ENCODE measurements around the gene HOXA4.

The HOXA4 gene

DNA sequence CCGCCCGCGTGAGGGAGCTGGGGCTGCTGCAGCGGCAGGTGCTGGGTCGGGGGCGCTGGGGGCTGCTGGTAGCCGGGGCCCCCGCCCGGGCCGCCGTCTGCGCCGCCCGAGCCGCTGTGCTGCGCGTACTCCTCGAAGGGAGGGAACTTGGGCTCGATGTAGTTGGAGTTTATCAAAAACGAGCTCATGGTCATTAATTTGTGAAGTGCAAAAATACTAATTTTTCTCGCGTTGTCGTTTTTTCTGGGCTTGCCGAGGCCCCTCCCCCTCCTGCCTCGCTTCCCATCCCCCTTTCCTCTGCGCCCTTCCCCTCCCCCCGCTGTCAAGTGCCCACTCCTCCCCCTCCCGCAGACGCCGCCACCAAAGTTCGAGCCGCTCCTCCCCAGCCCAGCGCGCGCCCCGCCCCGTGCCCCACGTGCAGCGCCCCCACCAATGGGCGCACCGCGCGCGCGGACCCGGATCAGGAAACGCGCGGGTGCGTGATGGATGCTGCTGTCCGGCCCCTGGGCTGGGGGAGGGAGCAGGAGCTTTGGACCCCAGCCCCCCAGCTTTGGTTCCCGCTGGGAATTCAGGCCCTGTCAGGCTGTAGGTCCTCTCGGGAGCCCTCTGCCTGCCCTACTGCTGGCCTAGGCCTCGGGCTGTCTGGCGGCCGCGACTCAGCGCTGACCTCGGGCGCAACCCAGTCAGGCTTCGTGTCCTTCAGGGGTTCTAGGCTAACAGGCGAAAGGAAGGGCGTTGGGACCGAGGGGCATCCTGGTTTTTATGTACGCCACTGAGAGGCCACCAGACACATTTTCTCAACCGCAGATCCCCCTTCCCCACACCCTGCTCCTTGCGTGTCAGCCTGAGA is at the start of gene HOXA4:
Gene HOXA4 (minus strand): TSS at position 218 of the 850 bp plus-strand sequence. CDS start 24 bp downstream, at position 194.
- peak; percentile 95 for DNase-seq

DNA sequence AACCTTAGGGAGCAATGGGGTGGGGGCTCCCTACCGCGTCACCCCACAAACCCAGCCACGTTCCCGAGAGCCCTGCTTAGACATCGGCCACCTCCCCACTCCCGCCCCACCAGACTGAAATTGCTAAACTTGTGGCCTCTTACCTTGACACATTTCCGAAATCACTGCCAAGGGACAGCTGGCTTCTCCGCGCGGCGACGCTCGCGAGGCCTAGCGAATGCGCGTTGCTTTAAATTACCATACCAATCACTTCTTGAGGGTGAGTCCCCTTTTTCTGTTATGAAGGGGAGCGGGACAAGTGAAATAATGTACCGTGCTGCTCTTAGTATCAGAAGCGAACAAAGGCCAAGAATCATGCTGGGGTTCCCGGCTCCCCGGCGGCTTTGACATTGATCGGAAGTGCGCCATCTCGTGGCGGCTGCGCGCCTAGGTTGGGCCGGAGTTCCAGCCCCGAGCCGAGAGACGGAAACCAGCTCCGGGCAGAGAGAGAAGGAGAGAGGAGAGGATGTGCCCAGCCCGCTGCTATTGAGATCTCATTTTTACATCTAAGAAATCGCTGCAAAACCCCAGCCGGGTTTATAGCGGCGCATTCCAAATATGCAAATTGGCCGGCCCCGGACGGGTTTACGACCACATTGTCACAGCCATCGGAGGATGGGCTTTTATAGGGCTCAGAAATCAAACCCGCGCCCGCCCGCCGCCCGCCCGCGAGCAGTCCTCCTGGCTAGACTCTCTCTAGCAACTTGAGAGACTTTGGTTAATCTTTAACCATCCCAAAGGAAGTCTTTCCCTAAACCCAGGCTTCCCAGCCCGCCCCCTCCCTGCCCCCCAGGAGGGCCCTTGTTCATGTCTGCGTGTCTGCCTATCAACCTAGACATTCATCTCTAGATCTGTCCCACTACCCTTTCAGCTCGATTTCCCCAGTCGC is 49.2 kb upstream of the HOXA4 start:
- no peak for DNase-seq

DNA sequence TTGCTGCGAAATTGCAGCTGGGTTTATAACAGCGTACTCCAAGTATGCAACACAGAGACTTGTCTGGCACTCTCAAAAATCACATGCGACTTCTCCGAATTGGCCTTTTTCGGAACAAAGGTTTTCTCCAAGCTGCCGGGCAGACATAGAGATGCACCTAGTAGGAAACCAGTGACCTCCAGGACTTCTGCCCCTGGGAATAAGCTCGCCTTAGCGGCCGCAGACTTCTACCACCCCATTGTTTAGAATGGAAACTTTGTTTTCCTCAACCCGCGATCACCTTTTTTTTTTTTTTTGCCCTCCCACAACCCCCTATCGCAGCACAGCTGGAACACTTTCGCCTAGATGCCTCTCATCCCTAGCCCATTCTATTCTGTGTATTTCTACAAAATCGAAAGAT is 48.5 kb upstream of the HOXA4 start:
- no peak for DNase-seq

DNA sequence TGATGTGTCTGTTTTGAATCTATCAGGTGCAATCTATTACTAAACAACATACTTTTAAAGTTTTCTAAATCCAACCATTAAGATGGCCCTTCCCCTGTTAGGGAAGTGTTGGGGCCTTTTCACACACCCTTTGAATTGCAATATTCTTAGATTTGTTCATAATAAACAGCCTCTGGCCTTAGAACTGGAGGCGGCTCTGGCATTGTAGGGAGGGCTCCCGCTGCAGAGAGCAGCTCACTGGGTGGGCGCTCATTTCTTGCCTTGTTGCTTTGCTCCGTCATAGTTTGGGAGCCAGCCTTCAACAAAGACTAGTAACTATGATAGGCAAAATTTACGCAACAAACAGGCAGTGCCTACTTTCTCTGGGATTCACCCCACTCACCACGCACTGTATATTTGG is 47.8 kb upstream of the HOXA4 start:
- no peak for DNase-seq

DNA sequence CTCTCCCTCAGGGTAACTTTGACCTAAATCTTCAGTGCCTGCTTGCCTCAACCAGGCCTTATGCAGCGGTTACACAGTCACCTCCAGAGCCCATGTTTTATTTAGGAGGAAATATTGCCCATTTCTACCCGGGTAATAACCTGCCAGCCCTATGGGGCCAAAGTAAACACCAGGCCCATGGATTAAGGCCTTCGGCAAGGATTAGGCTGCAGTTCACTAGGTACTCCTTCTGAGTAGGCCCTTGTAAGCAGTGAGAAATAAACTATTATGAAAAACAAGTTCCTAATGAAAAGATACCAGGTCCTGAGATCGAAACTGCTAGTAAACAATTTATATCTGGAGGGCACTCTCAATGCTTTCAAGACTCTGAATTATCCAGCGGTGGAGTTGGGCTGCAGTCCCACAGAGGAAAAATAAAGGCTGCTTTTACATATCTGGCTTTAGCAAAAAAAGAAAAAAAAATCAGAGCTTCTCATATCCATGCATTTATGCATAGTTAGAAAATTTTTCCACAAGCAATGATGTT is 47.3 kb upstream of the HOXA4 start:
- DNase-seq: no peak

DNA sequence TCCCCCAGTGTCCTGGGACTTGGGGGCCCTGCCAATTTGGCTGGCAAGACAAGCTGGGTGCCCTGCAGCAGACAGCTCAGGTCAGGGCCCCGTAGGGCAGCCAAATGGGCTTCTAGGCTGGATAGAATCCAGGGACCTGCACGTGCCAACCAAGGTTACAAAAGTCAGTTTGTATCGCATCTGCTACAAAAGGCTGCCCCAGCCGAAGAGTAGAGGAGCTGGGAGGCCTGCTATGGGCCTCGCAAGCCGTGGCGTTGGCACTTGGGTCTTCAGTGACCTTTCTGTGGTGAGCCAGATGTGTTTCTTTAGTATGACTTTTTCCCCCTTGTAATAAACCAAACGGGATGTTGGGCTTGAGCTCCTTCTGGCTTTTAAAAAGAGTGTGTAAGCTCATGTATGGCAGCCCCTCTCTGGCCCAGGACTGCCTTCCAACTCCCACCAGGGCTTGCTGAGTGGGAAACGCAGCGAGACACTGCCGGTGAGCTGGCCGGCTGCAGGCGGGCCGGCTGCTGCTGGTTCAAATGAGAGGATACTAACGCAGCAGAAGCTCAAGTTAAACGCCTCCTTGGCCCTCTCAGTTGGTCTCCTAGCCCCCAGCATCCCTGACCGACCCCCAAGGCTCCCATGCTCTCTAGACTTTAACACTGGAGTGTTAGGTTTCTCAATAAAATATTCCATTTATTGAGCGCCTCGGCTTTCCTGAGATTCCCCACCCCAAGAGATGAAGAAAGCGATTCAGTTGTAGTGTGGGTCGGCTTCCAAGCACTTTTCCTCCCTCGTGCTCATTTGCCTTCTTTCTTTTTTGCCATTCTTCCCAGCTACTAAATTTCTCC is 46.6 kb upstream of the HOXA4 start:
- DNase-seq: no peak

DNA sequence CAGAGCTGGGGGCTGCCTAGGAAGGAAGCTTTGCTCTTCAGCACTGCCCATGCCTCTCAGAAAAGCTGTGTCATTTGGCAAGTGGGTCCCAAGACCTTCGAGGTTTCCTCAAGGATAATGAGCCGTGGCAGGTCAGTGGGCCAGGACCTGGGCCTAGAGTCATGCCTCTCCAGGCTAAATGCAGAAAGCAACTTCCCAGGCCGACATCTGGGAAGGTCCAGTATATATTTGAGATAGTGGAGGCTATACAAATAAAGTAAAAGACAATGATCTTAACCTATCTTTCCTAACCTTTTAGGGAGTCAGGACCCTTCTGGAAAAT is 45.9 kb upstream of the HOXA4 start:
- no peak for DNase-seq

DNA sequence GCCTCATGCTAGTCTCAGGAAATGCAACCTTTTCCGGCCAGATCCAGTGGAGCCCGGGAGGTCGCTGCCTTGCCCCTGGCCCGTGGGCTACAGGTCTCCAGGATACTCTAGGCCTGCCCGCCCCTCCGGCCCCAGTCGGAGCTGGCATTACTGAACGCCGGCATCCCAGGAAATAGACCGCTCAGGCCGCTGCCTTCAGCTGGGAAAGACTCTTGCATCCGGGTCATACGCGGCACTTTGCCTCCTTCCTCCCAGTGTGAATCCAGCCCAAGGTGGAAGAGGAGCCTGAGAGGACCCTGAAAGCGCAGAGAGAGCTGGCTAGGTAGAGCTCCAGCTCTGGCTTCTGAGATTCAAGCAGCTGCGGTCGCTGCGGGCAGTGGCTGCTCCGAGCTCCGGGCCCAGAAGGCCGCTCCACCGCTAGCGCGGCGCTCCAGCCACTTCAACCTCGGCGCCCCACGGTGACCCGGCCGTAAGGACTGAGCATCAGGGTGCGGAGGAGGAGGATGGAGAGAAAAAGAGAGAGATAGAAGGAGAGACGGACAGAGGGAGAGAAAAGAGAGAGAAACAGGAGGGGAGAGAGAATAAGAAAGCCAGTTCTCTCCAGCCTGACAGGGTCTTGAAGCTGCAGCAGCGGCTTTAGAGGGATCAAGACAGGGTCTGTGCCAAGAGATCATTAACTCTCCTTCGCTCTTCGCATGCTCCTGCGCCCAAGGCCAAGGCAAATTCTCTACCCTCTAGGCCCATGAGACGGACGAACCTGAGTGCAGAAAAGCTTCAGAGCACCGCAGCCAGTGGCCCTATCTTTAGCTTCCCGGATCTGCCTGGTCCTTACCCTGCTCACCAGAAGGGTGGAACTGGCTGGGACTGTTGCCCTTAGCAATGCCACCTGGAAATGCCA is 45.3 kb upstream of the HOXA4 start:
- DNase-seq: no peak

DNA sequence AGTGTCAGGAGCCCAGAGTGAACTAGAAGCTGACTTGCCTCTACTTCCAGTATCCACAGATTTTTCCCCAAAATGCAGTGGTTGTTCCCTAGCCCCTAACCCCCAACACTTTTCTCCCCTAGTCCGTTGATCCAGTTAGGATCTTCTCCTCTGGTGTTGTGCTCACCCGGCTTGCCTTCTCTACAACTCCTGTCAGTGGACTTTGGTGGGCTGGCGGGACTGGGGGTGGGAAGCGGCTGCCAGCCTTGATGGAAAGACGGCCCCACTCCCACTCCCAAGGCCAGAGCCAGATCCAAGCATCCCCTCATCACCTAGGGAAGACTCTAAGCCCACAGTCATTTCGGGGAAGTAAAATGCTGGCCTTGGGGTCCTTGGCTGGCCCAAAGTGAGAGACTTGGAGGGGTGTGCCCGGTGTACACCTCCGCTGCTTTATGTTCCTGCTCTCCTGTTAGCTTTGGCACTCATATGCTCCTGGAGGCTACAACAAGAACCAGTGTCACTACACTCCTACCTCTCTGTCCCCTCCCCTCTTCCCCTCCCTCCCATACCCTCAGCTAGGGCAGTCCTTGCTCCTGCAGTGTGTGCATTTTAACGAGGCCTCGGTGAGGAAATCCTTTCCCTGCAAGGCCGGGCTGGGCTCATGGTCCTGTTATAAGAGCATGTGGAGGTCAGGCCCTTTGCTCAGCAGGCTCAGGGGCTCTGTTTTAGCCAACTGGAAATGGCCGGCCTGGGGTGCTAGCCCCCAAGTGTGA is 44.5 kb upstream of the HOXA4 start:
- DNase-seq: no peak

DNA sequence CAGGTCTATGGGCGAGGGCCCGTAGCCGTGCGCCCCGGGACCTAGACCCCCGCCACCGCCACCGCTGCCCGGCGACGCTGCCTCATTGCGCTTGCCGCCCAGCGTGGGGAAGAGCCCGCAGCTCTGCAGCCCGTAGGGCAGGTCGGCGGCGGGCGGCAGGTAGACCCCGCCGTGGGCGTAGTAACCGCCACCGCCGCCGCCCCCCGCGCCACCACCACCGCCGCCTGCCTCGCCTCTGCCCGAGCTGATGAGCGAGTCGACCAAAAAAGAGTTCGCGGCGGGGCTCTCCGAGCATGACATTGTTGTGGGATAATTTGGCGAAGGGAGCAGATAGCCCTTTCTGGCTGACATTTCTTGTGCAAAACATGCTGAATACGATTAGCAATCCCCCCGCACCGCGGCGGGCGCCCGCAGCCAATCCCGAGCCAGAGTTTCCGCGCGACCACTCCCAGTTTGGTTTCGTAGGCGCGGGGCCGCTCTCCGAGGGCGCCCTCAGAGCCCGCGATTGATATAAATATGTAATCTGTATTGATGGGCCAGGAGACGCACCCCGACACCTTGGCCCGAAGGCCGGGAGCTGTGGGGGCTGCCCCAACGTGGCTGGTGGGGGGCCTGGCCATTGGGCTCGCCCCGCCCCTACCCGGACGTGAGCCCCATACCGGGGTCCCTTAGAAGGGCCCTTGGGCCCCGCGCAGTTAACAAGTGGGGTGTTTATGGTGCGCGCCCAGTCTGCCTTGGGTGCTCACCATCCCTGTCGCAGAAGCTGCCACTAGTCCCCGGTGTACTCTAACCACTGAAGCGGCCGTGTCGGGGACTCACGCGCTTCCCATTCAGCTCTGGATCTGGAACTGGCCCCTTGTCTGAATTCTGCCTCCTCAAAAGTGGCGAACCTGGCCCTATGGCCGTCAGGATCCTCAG is 43.7 kb upstream of the HOXA4 start, which contains the start of gene HOXA10:
Gene HOXA10 (minus strand): TSS at position 365 of the 918 bp plus-strand sequence. CDS start 14 bp downstream, at position 351.
- no peak for DNase-seq

DNA sequence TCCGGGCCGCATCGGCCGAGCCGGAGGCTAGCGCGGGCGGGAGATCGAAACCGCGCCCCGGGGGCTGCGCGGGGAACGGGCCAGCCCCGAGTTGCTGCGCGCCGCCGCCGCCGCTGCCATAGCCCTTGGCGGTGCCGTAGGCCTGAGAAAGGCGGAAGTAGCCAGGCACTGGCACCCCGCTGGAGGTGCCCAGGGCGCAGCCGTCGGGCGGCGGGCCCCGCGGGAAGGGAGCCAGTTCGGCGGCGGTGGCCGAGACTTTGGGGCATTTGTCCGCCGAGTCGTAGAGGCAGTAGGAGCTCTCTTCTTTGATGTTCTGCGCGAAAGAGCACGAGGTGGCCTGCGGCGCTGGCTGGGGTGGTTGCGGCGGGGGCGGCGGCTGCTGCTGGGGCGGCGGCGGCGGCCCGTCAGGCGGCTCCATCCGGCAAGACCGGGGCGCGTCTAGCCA is 43.0 kb upstream of the HOXA4 start:
- DNase-seq: no peak

DNA sequence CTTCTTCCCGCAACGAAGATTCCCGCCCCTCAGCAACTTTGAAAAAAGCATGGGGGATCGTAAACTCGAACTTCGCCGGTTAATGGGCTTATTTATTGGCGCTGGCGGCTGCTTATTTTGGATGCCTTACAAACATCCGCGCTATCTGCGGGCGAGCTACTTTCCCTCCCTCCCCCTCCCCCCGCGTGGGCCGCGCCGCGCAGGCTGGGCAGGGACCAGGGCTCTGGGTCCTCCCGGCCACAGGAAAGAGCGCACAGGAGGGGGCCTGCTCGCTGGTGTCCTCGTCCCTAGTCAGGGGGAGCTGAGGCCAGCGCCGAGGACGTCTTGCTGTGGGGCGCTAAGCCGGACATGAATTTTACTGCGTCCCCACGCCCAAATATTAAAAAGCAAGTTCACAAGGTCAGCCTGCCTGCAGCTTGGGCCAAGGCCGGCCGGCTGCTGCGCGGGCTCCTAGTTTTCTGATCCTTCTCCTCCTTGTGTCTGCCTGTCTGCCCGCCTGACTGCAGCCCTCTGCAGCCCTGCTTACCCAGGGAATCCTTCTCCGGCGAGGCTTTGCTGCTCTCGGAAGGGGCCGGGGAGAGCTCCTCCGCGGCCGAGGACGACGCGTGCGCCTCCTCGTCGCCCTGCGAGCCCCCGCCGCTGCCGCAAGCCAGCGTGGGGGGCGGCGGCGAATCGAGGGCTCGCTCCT is 42.4 kb upstream of the HOXA4 start:
- no peak for DNase-seq

DNA sequence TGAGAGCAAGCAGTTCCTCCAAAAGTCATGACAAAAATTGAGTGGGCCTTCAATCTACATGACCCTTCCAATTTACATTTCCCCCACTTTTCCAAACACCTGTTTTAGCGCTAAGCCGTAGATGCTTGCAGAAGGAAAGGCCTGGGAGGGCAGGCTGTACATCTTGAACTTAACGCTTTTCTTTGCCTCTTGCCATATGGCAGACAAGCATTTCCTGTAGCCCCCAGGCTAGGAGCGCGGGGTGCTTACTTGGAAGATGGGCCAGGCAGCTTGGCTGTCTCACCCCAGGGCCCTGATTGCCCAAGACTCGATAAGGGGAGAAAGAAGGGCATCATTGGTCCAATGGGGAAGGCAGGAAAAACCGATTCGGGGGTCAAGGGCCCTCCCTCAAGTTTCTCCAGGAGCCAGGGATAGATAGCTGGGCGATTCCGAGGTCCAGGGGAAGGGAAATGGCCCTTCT is 41.8 kb upstream of the HOXA4 start:
- no peak for DNase-seq

DNA sequence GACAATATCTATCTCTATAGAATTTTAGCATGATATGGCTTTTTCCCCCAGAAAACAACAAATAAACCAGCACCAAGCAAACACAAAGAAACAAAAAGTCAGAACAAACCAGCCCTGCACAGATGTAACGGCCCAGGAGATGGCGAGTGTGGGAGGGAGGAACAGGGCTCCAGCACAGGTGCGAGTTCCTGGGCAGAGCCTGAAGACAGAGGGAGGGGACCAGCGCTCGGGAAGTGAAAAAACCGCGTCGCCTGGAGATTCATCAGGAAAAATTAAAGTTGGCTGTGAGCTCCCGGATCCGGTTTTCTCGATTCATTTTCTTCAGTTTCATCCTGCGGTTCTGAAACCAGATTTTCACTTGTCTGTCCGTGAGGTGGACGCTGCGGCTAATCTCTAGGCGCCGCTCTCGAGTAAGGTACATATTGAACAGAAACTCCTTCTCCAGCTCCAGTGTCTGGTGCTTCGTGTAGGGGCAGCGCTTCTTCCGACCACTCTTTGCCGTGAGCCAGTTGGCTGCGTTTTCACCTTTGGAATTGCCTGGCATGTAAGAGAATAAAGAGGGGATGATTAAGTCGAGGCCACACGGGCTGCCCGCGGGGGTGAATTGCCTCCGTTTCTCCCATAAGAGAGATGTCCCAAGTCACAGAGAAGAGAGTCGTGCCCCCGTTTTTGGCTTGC is 41.2 kb upstream of the HOXA4 start:
- DNase-seq: no peak

DNA sequence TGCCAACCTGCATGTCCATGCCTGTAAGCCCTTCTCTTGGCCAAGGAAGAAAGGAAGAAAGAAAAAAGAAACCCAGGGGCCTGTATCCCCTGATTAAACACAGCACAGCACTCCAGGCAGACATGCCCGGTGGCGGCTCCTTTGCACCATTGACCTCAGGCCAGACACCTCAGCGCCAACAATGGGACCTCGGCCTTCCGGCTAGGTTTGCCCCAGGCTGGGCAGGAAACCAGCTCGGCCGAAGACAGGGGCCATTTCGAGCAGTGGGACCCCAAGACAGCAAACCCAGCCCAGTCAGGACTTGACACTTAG is 40.7 kb upstream of the HOXA4 start:
- DNase-seq: no peak

DNA sequence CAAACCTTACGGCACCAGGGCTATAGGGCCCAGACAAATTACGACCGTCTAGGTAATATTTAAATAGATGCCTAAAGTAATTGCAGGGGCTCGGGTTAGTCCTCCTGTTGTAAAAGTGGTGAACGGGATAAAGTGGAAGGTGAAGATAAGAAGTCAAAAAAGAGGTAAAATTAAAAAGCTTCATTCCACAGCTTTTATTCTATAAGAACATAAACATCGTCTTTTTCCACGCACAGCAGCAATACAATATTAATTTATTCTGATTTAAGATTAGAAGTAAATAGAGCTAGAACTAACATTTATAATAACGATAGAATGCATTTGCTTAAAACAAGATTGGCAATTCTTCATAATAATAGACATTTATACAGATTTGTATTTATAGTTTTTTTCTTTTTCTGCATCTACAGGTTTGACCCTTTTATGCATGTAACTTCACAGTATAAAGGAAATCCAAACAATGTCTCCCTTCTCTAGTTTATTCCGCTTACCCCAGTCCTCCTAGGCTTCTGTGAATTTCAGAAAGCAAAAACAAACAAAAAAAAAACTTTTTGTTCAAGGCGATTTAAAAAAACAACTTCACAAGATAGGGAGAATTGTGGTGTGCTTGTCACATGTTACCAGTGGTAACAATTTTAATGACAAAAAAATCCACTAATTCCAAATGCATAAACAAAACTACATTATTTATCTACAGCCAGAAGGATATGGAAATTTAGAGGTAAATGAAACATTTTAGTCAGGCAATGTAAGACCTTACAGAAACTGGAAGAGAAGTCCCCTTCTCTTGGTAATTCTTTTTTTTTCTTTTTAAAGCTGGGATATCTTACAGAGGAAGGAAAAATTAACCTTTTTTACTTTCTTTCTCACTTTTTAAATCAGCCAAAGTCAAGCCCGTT is 40.1 kb upstream of the HOXA4 start:
- no peak for DNase-seq

DNA sequence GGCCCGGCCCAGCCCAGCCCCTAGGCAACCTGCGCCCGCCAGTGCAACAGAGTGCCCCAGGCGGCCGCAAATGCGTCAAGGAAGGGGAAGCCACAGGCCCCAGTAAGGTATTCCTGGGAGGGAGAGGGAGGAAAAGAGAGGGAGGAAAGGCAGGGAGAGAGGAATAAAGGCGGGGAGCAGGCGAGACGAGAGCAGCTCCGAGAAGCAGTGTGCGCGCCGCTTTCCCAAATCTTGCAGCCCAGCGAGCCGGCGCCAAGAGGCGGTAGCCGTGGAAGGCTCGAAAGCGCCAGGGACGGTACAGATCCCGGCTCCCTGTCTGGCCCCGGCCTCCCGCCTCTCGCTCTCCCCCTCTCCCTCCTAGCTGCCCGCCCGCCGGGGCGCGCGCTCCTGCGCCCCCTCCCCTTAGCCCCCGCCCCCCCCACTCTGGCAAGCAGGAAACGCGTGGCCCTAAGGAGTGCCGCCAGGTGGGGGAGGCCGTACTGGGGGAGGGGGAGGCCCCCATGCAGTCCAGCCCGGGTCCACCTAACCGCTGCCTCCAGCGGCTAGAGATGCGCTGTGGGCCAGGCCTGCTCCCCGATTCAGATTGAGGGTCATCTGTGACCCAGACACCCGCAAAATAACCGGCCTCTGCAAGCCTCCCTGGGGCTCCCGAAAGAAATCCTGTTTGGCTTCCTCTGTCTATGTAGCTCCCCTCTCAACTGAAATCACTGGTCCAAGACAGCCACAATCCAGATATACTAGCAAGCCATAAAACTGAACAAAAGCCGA is 39.3 kb upstream of the HOXA4 start:
- DNase-seq: peak; percentile 97
